Dedifferentiated amniotic fluid mesenchymal stem cell (primary cell): ENCODE measurements around the gene VAMP7.
"Not testable (repeated sequence)": the region's sequence is repeated elsewhere in the genome, so short reads cannot be mapped to it uniquely, and the experiment has no call there.

ENCODE experiments used
- DNase-seq: peaks from one replicate; pipeline ENCODE4 v3.0.0-alpha.2; 2016; ENCODE audit errors: extremely low spot score

Gene VAMP7

GRCh38 chrX:155881158-155881993, at the start of gene VAMP7:
Gene VAMP7 (plus strand): TSS chrX:155881345. CDS start chrX:155889467, 8,122 bp downstream.
- DNase-seq: peak; percentile 83

- DNase-seq: no peak
Measured at GRCh38 chrX:155841232-155841631, 39.9 kb upstream of the VAMP7 start.

DNA sequence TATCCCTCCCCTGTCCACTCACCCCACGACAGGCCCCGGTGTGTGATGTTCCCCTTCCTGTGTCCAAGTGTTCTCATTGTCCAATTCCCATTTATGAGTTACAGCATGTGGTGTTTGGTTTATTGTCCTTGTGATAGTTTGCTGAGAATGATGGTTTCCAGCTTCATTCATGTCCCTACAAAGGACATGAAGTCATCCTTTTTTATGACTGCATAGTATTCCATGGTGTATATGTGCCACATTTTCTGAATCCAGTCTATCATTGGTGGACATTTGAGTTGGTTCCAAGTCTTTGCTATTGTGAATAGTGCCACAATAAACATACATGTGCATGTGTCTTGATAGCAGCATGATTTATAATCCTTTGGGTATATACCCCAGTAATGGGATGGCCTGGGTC, 29.4 kb upstream of the VAMP7 start:
- not testable (repeated sequence) for DNase-seq

DNA sequence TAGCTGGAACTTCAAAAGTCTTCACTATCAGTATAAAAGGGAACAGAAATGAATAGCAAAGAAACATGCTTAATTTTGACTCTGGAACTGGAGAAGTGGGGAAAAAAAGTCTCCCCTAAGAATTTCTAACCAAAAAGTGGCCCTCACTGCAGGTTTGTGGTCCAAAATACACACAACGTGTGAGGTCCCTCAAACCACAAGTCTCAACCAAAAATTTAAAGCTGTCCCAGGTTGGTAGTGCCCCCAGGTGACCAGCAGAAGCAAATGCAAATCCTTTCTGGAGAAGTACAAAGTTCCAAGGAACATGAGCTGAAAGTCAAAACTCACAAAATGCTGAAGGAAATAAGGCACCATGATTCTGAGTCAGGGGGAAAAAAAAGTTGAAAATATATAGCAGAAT, 23.6 kb upstream of the VAMP7 start:
- no peak for DNase-seq

GRCh38 chrX:155864655-155865054, 16.5 kb upstream of the VAMP7 start:
- no peak for DNase-seq

- no peak for DNase-seq
Measured at GRCh38 chrX:155865193-155865592, 16.0 kb upstream of the VAMP7 start.

DNA sequence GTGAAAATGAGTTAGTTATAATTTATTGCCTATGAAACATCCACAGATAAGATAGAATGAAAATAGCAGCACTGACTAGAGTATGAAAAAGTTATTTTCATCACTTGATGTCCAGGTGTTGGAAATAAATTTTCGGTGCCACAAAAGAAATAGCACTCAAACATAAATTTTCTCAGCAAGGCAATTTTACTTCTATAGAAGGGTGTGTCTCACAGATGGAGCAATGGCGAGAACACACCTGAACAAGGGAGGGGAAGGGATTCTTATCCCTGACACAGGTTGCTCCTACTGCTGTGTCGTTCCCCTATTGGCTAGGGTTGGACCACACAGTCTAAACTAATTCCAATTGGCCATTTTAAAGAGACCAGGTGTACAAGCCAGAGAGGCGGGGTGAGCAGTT, 13.3 kb upstream of the VAMP7 start:
- DNase-seq: no peak

DNA sequence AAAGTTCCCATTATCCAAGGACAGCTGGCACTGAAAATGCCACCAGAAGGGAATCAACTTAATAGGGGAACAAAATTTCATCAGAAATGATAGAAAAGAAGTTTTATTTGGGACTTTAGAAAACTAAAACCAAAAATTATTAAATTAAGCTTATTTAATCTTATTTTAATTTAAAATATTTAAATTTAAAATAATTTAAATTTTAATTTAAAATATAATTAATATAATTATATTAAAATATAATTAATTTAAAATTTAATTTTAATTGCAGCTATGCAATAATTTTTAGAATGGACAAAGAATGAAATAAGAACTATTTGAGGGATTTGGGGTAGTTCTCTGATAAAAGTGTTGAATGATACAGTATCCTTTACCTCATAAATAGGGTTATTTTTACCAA, 10.2 kb upstream of the VAMP7 start:
- no peak for DNase-seq

- no peak for DNase-seq
Measured at GRCh38 chrX:155871934-155872333, 9.2 kb upstream of the VAMP7 start.

DNA sequence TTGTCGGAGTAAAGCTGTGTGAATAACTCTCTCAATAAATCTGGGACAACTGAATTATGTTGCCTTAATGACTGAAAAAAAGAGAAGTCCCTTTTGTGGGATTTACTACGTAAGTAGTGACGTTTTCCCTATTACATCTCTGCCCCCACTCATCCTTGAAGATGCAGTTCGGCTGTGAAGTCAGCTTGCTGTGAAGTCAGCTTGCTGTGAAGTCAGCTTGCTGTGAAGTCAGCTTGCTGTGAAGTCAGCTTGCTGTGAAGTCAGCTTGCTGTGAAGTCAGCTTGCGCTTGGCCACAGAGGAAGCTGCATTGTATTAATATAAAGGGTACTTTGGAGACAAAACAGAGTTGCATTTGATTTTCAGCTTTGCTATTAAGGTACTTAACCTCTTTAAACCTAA, 8.0 kb upstream of the VAMP7 start:
- DNase-seq: no peak

GRCh38 chrX:155874571-155875244, 6.4 kb upstream of the VAMP7 start:
- DNase-seq: no peak

DNA sequence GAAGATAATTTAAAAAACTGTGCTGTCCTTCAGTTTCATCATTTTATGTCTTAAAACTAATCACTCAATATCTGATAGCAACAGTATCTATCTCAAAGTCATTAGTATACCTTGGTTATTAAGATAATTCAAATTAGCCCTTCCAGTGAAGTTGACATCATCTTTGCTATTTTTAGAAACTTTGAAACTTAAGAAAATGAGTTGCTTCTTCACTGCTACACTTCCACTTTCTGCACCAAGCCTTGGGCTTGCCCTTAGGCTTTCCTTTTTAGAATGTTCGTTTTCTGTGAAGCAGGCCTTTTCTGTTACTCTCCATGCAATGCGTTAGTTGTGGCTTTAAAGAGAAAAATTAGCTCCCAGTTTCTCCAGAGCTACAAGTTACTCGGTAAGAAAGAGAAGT, 4.4 kb upstream of the VAMP7 start:
- no peak for DNase-seq

GRCh38 chrX:155877288-155877687, 3.9 kb upstream of the VAMP7 start:
- no peak for DNase-seq

- DNase-seq: no peak
Measured at GRCh38 chrX:155880586-155881157, 473 bp upstream of the VAMP7 start.

DNA sequence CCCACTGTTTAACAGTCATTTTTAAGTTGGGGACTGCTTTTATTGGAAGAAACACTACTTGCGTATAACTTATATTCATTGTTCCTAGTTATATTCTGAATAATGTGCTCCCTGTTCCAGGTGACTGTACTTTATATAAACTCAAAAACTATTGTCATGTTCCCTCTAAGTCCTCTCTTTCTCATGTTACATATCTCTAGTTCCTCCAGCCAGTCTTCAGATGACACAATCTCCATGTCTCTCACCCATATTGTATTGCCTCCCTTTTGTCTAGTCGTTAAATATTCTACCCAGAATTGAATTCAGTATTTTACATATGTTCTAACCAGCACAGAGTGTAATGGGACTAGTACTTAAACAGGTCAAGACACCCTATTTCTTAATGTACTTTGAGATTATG, 5.3 kb downstream of the VAMP7 start:
- DNase-seq: no peak

GRCh38 chrX:155888139-155888538, 7.0 kb downstream of the VAMP7 start:
- peak; percentile 52 for DNase-seq

DNA sequence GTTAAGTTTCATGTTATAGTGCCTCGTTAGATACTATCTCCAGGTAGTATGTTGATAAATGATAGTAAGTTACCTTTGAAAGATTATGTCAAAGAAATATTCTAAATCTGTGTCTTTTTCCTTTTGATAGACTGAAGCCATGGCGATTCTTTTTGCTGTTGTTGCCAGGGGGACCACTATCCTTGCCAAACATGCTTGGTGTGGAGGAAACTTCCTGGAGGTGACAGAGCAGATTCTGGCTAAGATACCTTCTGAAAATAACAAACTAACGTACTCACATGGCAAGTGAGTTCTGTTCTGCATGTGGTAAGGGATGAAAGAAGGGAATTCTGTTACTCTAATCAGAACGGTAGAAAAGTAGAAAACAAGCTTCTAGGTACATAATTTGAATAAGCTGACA, 8.2 kb downstream of the VAMP7 start:
- no peak for DNase-seq

GRCh38 chrX:155891446-155892210, 10.5 kb downstream of the VAMP7 start:
- no peak for DNase-seq

DNA sequence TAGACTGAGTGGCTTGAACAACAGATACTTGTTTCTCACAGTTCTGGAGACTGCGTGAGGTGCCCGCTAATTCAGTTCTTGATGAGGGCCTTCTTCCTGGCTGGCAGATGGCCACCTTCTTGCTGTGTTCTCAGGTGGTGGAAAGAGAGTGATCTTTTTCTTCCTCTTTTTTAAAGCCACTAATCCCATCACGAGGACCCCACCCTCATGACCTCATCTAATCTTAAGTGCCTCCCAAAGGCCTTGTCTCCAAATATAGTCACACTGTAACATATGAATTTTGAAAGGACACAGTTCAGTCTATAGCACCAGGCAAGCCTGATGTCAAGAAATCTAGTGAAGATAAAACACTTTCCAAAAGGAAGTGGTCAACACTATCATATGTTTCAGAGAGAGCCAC, 12.4 kb downstream of the VAMP7 start:
- no peak for DNase-seq

DNA sequence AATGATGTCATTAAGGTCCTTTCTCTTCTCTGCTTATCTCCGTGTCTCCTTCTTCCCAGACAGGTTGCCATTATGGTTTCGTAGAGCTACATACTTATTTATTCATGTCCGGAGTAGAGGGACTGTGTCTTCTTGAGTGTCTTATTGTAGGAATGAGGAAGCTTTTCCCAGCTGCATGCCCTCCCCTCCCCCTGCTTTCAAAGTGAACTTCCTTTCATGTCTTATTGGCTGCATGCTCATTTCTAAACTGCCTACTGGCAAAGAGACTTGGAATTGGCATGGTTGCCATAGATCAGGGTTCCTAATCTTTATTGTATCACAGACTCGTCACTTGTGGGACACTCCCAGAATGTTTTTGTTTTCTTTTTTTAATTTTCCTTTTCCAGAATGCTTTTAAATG, 15.4 kb downstream of the VAMP7 start:
- DNase-seq: no peak

GRCh38 chrX:155899366-155899765, 18.2 kb downstream of the VAMP7 start:
- no peak for DNase-seq

DNA sequence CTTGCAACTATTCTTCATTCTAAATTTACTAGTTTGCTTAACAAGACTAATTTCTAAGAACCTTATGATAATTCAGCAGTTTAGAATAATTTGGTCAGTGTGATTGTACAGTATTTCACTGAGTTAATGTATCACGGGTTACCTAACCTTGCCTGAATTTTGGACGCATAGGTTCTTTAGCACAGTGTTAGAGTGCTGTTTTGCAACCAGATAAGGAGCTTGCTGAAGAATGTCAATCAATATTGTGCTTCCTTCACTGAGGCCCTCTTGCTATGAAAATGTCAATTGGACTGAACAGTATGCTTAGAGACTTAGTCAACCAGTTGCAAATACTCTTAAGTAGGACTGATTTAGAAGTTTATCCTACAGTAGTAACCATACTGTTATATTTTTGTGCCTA, 19.6 kb downstream of the VAMP7 start:
- no peak for DNase-seq
